ENCODE results near the gene MSH5. TPM values are rescaled to one million over a fixed set of nuclear protein-coding genes. Genes with fewer than 3 reads are reported as not detected.

MSH5 gene
- polyA plus RNA-seq, 2 donors: 6.3 to 15.8 TPM

DNA sequence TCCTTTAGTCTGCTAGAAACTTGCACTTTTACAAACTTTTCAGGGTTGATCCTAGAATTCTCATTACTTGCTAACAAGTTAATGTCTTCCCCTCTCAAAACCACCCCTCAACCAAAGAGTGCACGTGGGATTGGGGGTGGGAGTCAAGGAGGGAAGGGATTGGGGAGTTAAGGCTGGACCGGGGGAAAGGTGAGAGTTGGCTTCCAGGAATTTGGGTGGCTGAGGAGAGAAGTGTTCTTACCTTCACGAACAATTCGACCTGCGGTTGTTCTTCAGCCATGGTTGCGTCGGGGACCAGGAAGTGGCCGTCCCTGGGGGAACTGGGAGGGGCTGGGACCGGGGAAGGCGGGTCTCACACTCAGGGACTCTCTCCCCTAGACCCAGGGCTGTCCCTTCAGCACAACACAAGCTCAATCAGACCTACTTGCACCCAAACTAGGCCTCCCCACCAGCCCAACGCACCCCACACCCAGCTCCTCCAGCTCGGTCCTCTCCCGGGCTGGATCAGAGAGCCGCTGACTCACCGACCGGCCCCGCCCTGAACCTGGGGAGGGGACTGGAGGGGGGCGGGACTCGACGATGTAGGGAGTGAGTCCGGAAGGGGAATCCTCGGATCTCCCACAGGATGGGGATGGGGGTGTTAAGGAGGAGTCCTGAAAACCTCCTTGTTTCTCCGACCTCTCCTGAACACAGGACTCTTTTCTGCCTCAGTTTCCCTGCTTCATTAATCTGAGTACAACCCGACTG is 3.6 kb upstream of the MSH5 start, which contains the start of gene CLIC1:
Gene CLIC1 (minus strand): TSS at position 510 of the 747 bp plus-strand sequence. CDS start 230 bp downstream, at position 280.
- WGBS, 2 donors: 0 to 1% methylated on average over 24 of the region's 24 CpGs

DNA sequence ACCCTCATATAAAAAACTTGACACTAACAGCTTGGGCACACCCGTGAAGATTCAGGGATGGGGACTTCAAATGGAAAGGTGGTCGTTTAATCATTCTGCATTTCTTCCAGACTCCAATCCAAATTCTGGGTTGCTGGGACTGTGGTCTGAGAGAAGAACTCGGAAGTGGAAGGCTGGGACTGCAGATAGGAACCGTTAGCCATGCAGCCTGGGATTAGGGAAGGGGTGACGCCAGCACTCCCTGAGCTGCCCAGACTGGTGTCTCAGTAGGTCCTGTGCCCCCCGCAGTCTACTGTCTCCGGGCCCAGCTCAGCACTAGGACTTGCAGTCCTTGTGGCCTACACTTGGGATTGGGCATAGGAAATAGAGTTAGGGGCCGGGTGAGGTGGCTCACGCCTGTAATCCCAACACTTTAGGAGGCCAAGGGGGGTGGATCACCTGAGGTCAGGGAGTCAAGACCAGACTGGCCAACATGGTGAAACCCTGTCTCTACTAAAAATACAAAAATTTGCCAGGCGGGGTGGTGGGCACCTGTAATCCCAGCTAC is 3.0 kb upstream of the MSH5 start:
- 31 to 32% methylated on average over 10 of the region's 10 CpGs for WGBS, 2 donors
- Histone ChIP-seq H3K4me1 (ENCODE audit: control insufficient read depth in 2 of 2, insufficient read depth in 2 of 2, low read length in 1 of 2) (peaks cover 3 to 17% of the 10 kb centered on the region in 2 donors), H3K36me3 (ENCODE audit: control insufficient read depth in 2 of 2, insufficient read depth in 2 of 2, low read length in 1 of 2) (peaks cover 13 to 15% of the 10 kb centered on the region in 2 donors), H3K27me3 (ENCODE audit: control insufficient read depth in 1 of 2, insufficient read depth in 2 of 2, low read length in 2 of 2) (no peaks in the 10 kb centered on the region), H3K27ac (ENCODE audit: low read depth in 2 of 2, low read length in 1 of 2) (peak overlapping the region; percentile 96 to 97), H3K4me3 (ENCODE audit: low read depth in 1 of 2, low read length in 2 of 2) (peak overlapping the region; percentile 60 to 88), H3K9me3 (ENCODE audit: control insufficient read depth in 2 of 2, insufficient read depth in 1 of 2, low read depth in 1 of 2, low read length in 1 of 2) (no peaks in the 10 kb centered on the region)

More for the DNA sequence above, 3.6 kb upstream of the MSH5 start, which contains the start of gene CLIC1:
- no peaks in the 10 kb centered on the region for H3K27me3 ChIP-seq (ENCODE audit: control insufficient read depth in 1 of 2, insufficient read depth in 2 of 2, low read length in 2 of 2)
- no peaks in the 10 kb centered on the region for H3K9me3 ChIP-seq (ENCODE audit: control insufficient read depth in 2 of 2, insufficient read depth in 1 of 2, low read depth in 1 of 2, low read length in 1 of 2)
- peak within 1 kb of the TSS; percentile 60 to 88 for H3K4me3 ChIP-seq (ENCODE audit: low read depth in 1 of 2, low read length in 2 of 2)
- peak within 1 kb of the TSS; percentile 96 to 98 for H3K27ac ChIP-seq (ENCODE audit: low read depth in 2 of 2, low read length in 1 of 2)
- H3K4me1 ChIP-seq (ENCODE audit: control insufficient read depth in 2 of 2, insufficient read depth in 2 of 2, low read length in 1 of 2): peaks cover 3 to 17% of the 10 kb centered on the region in 2 donors
- peaks cover 14 to 16% of the 10 kb centered on the region in 2 donors for H3K36me3 ChIP-seq (ENCODE audit: control insufficient read depth in 2 of 2, insufficient read depth in 2 of 2, low read length in 1 of 2)

DNA sequence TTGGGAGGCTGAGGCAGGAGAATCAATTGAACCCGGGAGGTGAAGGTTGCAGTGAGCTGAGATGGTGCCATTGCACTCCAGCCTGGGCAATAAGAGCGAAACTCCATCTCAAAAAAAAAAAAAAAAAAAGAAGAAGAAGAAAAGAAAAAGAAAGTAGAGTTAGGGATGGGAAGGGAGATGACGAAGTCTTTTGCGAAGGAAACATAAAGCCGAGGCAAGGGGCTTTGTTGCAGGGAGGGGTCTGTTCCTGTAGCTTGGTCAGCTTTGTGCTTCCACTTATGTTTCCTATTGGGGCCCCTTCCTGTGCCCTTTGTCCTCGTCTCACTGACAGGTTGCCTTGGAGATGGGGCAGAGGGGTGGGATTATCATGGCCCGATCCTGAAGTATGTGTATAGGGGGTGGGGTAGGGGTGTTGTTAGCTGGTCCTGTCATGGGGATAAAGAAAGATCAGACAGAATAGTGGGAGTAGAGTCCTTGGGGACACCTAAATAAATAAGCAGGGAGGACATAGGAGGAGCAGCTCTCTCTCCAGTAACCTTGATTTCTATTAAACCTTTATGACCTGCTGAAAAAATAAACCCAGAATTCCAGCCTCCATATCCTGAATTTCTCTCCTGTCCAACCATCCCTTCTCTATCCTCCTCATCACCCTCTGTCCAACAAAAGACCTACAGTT is 2.4 kb upstream of the MSH5 start:
- Histone ChIP-seq H3K27ac (ENCODE audit: low read depth in 2 of 2, low read length in 1 of 2) (peak overlapping the region; percentile 96 to 98), H3K36me3 (ENCODE audit: control insufficient read depth in 2 of 2, insufficient read depth in 2 of 2, low read length in 1 of 2) (peaks cover 10 to 12% of the 10 kb centered on the region in 2 donors), H3K27me3 (ENCODE audit: control insufficient read depth in 1 of 2, insufficient read depth in 2 of 2, low read length in 2 of 2) (no peaks in the 10 kb centered on the region), H3K9me3 (ENCODE audit: control insufficient read depth in 2 of 2, insufficient read depth in 1 of 2, low read depth in 1 of 2, low read length in 1 of 2) (no peaks in the 10 kb centered on the region), H3K4me1 (ENCODE audit: control insufficient read depth in 2 of 2, insufficient read depth in 2 of 2, low read length in 1 of 2) (peaks cover 3 to 17% of the 10 kb centered on the region in 2 donors), H3K4me3 (ENCODE audit: low read depth in 1 of 2, low read length in 2 of 2) (peak overlapping the region in 1 of 2 donors; percentile 15)
- 42 to 52% methylated on average over 7 of the region's 7 CpGs for WGBS, 2 donors

GRCh38 chr6:31737991-31738979 is 1.5 kb upstream of the MSH5 start:
- Histone ChIP-seq H3K4me1 (ENCODE audit: control insufficient read depth in 2 of 2, insufficient read depth in 2 of 2, low read length in 1 of 2) (peaks cover 3 to 17% of the 10 kb centered on the region in 2 donors), H3K27me3 (ENCODE audit: control insufficient read depth in 1 of 2, insufficient read depth in 2 of 2, low read length in 2 of 2) (no peaks in the 10 kb centered on the region), H3K36me3 (ENCODE audit: control insufficient read depth in 2 of 2, insufficient read depth in 2 of 2, low read length in 1 of 2) (peaks cover 7 to 12% of the 10 kb centered on the region in 2 donors), H3K27ac (ENCODE audit: low read depth in 2 of 2, low read length in 1 of 2) (peak overlapping the region; percentile 96 to 98), H3K4me3 (ENCODE audit: low read depth in 1 of 2, low read length in 2 of 2) (peak overlapping the region; percentile 2 to 15), H3K9me3 (ENCODE audit: control insufficient read depth in 2 of 2, insufficient read depth in 1 of 2, low read depth in 1 of 2, low read length in 1 of 2) (no peaks in the 10 kb centered on the region)
- WGBS, 2 donors: 9 to 14% methylated on average over 6 of the region's 6 CpGs

- peaks cover 3 to 10% of the 10 kb centered on the region in 2 donors for H3K4me1 ChIP-seq (ENCODE audit: control insufficient read depth in 2 of 2, insufficient read depth in 2 of 2, low read length in 1 of 2)
- no peaks in the 10 kb centered on the region for H3K27me3 ChIP-seq (ENCODE audit: control insufficient read depth in 1 of 2, insufficient read depth in 2 of 2, low read length in 2 of 2)
- WGBS, 2 donors: 14 to 16% methylated on average over 29 of the region's 29 CpGs
- H3K27ac ChIP-seq (ENCODE audit: low read depth in 2 of 2, low read length in 1 of 2): peak overlapping the region; percentile 78 to 98
- H3K4me3 ChIP-seq (ENCODE audit: low read depth in 1 of 2, low read length in 2 of 2): peak overlapping the region; percentile 74 to 83
- no peaks in the 10 kb centered on the region for H3K9me3 ChIP-seq (ENCODE audit: control insufficient read depth in 2 of 2, insufficient read depth in 1 of 2, low read depth in 1 of 2, low read length in 1 of 2)
- no peaks in the 10 kb centered on the region for H3K36me3 ChIP-seq (ENCODE audit: control insufficient read depth in 2 of 2, insufficient read depth in 2 of 2, low read length in 1 of 2)
These were observed 805 bp downstream of the MSH5 start for GRCh38 chr6:31740397-31741223.

- no peaks in the 10 kb centered on the region for H3K27me3 ChIP-seq (ENCODE audit: control insufficient read depth in 1 of 2, insufficient read depth in 2 of 2, low read length in 2 of 2)
- peak overlapping the region in 1 of 2 donors; percentile 3 for H3K27ac ChIP-seq (ENCODE audit: low read depth in 2 of 2, low read length in 1 of 2)
- WGBS, 2 donors: 72 to 76% methylated on average over 2 of the region's 2 CpGs
- H3K36me3 ChIP-seq (ENCODE audit: control insufficient read depth in 2 of 2, insufficient read depth in 2 of 2, low read length in 1 of 2): no peaks in the 10 kb centered on the region
- no peaks in the 10 kb centered on the region for H3K9me3 ChIP-seq (ENCODE audit: control insufficient read depth in 2 of 2, insufficient read depth in 1 of 2, low read depth in 1 of 2, low read length in 1 of 2)
- peaks cover 1 to 7% of the 10 kb centered on the region in 2 donors for H3K4me1 ChIP-seq (ENCODE audit: control insufficient read depth in 2 of 2, insufficient read depth in 2 of 2, low read length in 1 of 2)
- no peak overlapping the region for H3K4me3 ChIP-seq (ENCODE audit: low read depth in 1 of 2, low read length in 2 of 2)
These were observed 2.0 kb downstream of the MSH5 start for GRCh38 chr6:31741815-31742214.

DNA sequence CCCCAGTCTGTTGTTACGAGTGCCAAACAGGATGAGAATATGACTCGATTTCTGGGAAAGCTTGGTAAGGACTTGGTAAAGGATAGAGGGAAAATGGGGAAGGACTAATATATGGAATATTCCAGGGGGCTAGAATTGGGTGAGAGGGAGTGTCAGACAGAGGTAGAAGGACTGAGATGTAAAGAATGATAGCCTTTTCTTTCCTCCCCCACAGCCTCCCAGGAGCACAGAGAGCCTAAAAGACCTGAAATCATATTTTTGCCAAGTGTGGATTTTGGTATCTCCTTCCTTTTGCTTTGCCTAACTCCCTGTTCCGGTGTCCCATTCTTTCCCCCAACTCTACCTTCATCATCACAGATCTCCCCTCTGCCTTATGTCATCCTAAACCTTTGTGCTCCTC is 3.1 kb downstream of the MSH5 start:
- H3K4me1 ChIP-seq (ENCODE audit: control insufficient read depth in 2 of 2, insufficient read depth in 2 of 2, low read length in 1 of 2): peaks cover 0 to 7% of the 10 kb centered on the region in 2 donors
- H3K9me3 ChIP-seq (ENCODE audit: control insufficient read depth in 2 of 2, insufficient read depth in 1 of 2, low read depth in 1 of 2, low read length in 1 of 2): no peaks in the 10 kb centered on the region
- 80 to 84% methylated on average over 3 of the region's 3 CpGs for WGBS, 2 donors
- peaks cover 0 to 3% of the 10 kb centered on the region in 2 donors for H3K36me3 ChIP-seq (ENCODE audit: control insufficient read depth in 2 of 2, insufficient read depth in 2 of 2, low read length in 1 of 2)
- no peaks in the 10 kb centered on the region for H3K27me3 ChIP-seq (ENCODE audit: control insufficient read depth in 1 of 2, insufficient read depth in 2 of 2, low read length in 2 of 2)
- no peak overlapping the region for H3K27ac ChIP-seq (ENCODE audit: low read depth in 2 of 2, low read length in 1 of 2)
- no peak overlapping the region for H3K4me3 ChIP-seq (ENCODE audit: low read depth in 1 of 2, low read length in 2 of 2)

GRCh38 chr6:31744422-31744821 is 4.6 kb downstream of the MSH5 start:
- H3K27ac ChIP-seq (ENCODE audit: low read depth in 2 of 2, low read length in 1 of 2): no peak overlapping the region
- H3K27me3 ChIP-seq (ENCODE audit: control insufficient read depth in 1 of 2, insufficient read depth in 2 of 2, low read length in 2 of 2): no peaks in the 10 kb centered on the region
- no peaks in the 10 kb centered on the region for H3K9me3 ChIP-seq (ENCODE audit: control insufficient read depth in 2 of 2, insufficient read depth in 1 of 2, low read depth in 1 of 2, low read length in 1 of 2)
- peaks cover 0 to 2% of the 10 kb centered on the region in 2 donors for H3K4me1 ChIP-seq (ENCODE audit: control insufficient read depth in 2 of 2, insufficient read depth in 2 of 2, low read length in 1 of 2)
- WGBS, 2 donors: 63 to 65% methylated on average over 1 of the region's 1 CpG
- H3K4me3 ChIP-seq (ENCODE audit: low read depth in 1 of 2, low read length in 2 of 2): no peak overlapping the region
- peaks cover 0 to 3% of the 10 kb centered on the region in 2 donors for H3K36me3 ChIP-seq (ENCODE audit: control insufficient read depth in 2 of 2, insufficient read depth in 2 of 2, low read length in 1 of 2)
